Measurements from ENCODE around the gene ST3GAL5.

The ST3GAL5 gene

GRCh38 chr2:85813211-85813981, 75.4 kb downstream of the ST3GAL5 start:
- Histone ChIP-seq H3K4me1 (ENCODE audit: control insufficient read depth, insufficient read depth, low read length) (peaks cover 15% of the 10 kb centered on the region), H3K9ac (ENCODE audit: low read length) (no peak overlapping the region), H3K4me3 (ENCODE audit: low read length) (no peak overlapping the region), H3K9me3 (ENCODE audit: control insufficient read depth, low read length) (no peaks in the 10 kb centered on the region), H3K27me3 (ENCODE audit: control insufficient read depth, insufficient read depth, low read length) (peaks cover 6% of the 10 kb centered on the region), H3K36me3 (ENCODE audit: control insufficient read depth, insufficient read depth, low read length) (no peaks in the 10 kb centered on the region)

DNA sequence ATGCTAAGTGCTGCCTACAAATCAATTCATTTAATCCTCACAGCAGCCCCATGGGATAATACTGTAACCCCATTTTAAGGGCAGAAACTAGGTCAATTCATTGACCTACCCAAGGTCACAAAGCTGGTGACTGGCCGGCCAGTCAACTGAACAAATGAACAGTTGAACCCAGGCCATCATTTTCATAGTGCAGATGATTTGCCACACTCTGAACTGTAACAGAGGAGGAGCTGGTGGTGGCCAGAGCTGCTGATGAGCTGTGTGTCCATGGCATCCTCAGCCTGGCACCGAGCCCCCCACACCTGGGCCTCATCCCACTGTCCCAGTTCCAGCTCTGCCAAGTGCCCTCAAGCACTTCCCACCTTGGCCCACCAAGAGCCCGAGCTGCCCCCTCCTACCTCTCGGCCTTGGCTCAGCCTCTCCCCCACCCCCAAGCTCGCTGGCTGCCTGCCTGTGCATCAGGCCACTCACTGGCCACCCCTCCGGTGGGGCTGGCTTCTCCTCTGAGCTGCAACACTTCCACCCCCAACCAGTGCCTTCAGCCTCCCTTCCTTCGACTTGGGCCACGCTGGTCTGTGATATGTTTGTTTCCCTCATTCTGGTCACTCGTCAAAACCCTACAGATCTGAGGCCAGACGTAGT, 76.6 kb downstream of the ST3GAL5 start:
- Histone ChIP-seq H3K9me3 (ENCODE audit: control insufficient read depth, low read length) (no peaks in the 10 kb centered on the region), H3K4me1 (ENCODE audit: control insufficient read depth, insufficient read depth, low read length) (peaks cover 15% of the 10 kb centered on the region), H3K4me3 (ENCODE audit: low read length) (no peak overlapping the region), H3K9ac (ENCODE audit: low read length) (no peak overlapping the region), H3K36me3 (ENCODE audit: control insufficient read depth, insufficient read depth, low read length) (no peaks in the 10 kb centered on the region), H3K27me3 (ENCODE audit: control insufficient read depth, insufficient read depth, low read length) (no peaks in the 10 kb centered on the region)

- peaks cover 15% of the 10 kb centered on the region for H3K4me1 ChIP-seq (ENCODE audit: control insufficient read depth, insufficient read depth, low read length)
- H3K4me3 ChIP-seq (ENCODE audit: low read length) = no peak overlapping the region
- H3K27me3 ChIP-seq (ENCODE audit: control insufficient read depth, insufficient read depth, low read length) = no peaks in the 10 kb centered on the region
- no peaks in the 10 kb centered on the region for H3K36me3 ChIP-seq (ENCODE audit: control insufficient read depth, insufficient read depth, low read length)
- peak overlapping the region; percentile 17 for H3K9ac ChIP-seq (ENCODE audit: low read length)
- H3K9me3 ChIP-seq (ENCODE audit: control insufficient read depth, low read length) = no peaks in the 10 kb centered on the region
These were observed 77.4 kb downstream of the ST3GAL5 start for GRCh38 chr2:85811180-85812093.

- Histone ChIP-seq H3K9me3 (ENCODE audit: control insufficient read depth, low read length) (no peaks in the 10 kb centered on the region), H3K9ac (ENCODE audit: low read length) (no peak overlapping the region), H3K27me3 (ENCODE audit: control insufficient read depth, insufficient read depth, low read length) (no peaks in the 10 kb centered on the region), H3K4me1 (ENCODE audit: control insufficient read depth, insufficient read depth, low read length) (peaks cover 22% of the 10 kb centered on the region), H3K4me3 (ENCODE audit: low read length) (no peak overlapping the region), H3K36me3 (ENCODE audit: control insufficient read depth, insufficient read depth, low read length) (no peaks in the 10 kb centered on the region)
These were observed 78.2 kb downstream of the ST3GAL5 start for GRCh38 chr2:85810371-85811179.

DNA sequence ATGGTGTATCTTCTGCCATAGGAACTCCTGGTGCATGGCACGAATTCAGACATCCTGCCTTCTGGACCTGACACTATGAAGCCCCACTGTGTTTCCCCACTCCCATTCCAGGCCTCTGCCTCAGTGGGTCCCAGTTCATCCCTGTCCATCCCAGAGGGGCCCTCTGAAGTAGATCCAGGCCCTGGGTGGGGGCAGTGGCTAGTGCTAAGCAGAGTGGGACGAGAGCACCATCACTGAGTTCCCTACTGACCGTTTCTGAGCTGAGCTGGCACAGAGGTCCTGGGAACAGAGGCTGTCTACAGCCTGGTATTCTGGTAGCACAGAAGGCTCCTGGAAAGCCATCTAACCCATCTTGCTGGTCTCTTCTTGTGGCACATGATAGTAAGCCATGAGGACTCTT, 81.0 kb downstream of the ST3GAL5 start:
- Histone ChIP-seq H3K36me3 (ENCODE audit: control insufficient read depth, insufficient read depth, low read length) (no peaks in the 10 kb centered on the region), H3K27me3 (ENCODE audit: control insufficient read depth, insufficient read depth, low read length) (no peaks in the 10 kb centered on the region), H3K9ac (ENCODE audit: low read length) (no peak overlapping the region), H3K4me1 (ENCODE audit: control insufficient read depth, insufficient read depth, low read length) (peaks cover 22% of the 10 kb centered on the region), H3K4me3 (ENCODE audit: low read length) (no peak overlapping the region), H3K9me3 (ENCODE audit: control insufficient read depth, low read length) (no peaks in the 10 kb centered on the region)

DNA sequence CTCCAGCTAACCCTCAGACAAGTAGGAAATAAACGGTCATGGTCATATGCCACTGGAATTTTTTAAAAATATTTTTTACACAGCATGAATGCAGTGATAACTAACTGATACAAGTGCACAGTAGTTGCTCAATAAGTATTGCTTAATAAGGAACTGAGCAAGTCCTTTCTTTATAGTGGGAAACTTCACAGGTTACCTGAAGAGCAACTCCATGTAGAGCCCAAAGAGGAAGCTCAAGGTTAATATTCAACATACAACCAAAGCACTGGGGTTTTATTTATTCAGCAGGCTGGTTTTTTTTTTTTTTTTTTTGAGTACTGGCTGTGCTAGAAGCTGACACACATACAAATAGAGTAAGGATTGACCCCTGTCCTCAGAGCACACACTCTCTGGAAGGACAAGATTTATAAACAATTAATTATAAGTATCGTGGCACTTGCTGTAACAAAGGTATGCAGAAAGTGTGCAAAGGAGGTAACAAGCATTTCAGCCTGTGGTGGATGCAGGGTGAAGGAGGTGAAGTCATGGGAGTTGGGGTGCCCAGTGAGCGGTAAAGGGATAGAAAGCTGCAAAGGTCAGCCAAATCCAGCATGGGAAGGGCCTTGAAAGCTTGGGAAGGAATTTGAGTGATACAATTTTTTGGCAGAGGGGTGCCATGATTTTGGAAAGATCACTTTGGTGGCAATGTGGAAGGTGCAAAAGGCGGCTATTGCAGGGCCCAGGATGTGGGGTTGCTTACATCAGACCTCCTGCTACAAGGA, 82.3 kb downstream of the ST3GAL5 start:
- Histone ChIP-seq H3K4me1 (ENCODE audit: control insufficient read depth, insufficient read depth, low read length) (peaks cover 18% of the 10 kb centered on the region), H3K36me3 (ENCODE audit: control insufficient read depth, insufficient read depth, low read length) (no peaks in the 10 kb centered on the region), H3K9ac (ENCODE audit: low read length) (no peak overlapping the region), H3K27me3 (ENCODE audit: control insufficient read depth, insufficient read depth, low read length) (no peaks in the 10 kb centered on the region), H3K9me3 (ENCODE audit: control insufficient read depth, low read length) (no peaks in the 10 kb centered on the region), H3K4me3 (ENCODE audit: low read length) (no peak overlapping the region)

- Histone ChIP-seq H3K9me3 (ENCODE audit: control insufficient read depth, low read length) (no peaks in the 10 kb centered on the region), H3K4me3 (ENCODE audit: low read length) (no peak overlapping the region), H3K36me3 (ENCODE audit: control insufficient read depth, insufficient read depth, low read length) (no peaks in the 10 kb centered on the region), H3K27me3 (ENCODE audit: control insufficient read depth, insufficient read depth, low read length) (no peaks in the 10 kb centered on the region), H3K4me1 (ENCODE audit: control insufficient read depth, insufficient read depth, low read length) (peaks cover 7% of the 10 kb centered on the region), H3K9ac (ENCODE audit: low read length) (no peak overlapping the region)
These were observed 84.2 kb downstream of the ST3GAL5 start for GRCh38 chr2:85804583-85804982.

DNA sequence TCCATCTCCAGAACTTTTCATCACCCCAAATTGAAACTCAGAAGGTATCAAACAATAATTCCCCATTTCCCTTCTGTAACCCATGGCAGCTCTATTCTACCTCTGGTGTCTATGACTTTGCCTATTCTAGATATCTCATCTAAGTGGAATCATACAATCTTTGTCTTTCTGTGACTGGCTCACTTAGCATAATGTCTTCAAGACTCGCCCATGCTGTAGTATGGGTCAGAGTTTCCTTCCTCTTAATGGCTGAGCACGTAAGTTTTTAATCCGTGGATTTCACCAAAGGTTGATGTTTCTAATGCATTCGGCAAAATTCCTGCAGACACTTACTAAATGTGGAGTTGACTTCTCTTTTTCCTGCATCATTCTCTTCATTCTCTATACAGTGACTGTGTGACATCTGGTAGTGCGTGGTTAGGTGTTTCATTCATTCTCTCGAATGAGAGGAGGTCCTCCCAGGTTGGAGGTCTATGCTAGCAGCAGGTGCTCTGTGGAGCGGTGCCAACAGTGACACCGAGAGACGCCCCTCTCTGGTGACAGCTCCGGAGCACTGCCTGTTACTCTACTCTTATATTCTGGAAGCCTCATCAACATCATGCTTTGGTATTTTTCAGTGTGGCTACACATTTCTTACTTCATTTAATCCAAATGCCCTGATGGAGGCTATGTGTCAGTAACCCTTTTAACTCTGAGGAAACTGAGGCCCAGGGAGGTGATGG, 84.9 kb downstream of the ST3GAL5 start:
- H3K4me3 ChIP-seq (ENCODE audit: low read length) = no peak overlapping the region
- H3K9ac ChIP-seq (ENCODE audit: low read length) = no peak overlapping the region
- H3K27me3 ChIP-seq (ENCODE audit: control insufficient read depth, insufficient read depth, low read length) = no peaks in the 10 kb centered on the region
- H3K4me1 ChIP-seq (ENCODE audit: control insufficient read depth, insufficient read depth, low read length) = peaks cover 7% of the 10 kb centered on the region
- H3K36me3 ChIP-seq (ENCODE audit: control insufficient read depth, insufficient read depth, low read length) = no peaks in the 10 kb centered on the region
- no peaks in the 10 kb centered on the region for H3K9me3 ChIP-seq (ENCODE audit: control insufficient read depth, low read length)

GRCh38 chr2:85802354-85803103, 86.3 kb downstream of the ST3GAL5 start:
- H3K9me3 ChIP-seq (ENCODE audit: control insufficient read depth, low read length) = no peaks in the 10 kb centered on the region
- H3K36me3 ChIP-seq (ENCODE audit: control insufficient read depth, insufficient read depth, low read length) = no peaks in the 10 kb centered on the region
- H3K4me3 ChIP-seq (ENCODE audit: low read length) = no peak overlapping the region
- H3K4me1 ChIP-seq (ENCODE audit: control insufficient read depth, insufficient read depth, low read length) = peaks cover 7% of the 10 kb centered on the region
- no peaks in the 10 kb centered on the region for H3K27me3 ChIP-seq (ENCODE audit: control insufficient read depth, insufficient read depth, low read length)
- H3K9ac ChIP-seq (ENCODE audit: low read length) = no peak overlapping the region

- H3K4me1 ChIP-seq (ENCODE audit: control insufficient read depth, insufficient read depth, low read length) = peaks cover 7% of the 10 kb centered on the region
These were observed 86.9 kb downstream of the ST3GAL5 start for GRCh38 chr2:85801871-85802270.

More at GRCh38 chr2:85801871-85802270, 86.9 kb downstream of the ST3GAL5 start:
- no peak overlapping the region for H3K4me3 ChIP-seq (ENCODE audit: low read length)
- no peaks in the 10 kb centered on the region for H3K9me3 ChIP-seq (ENCODE audit: control insufficient read depth, low read length)
- no peaks in the 10 kb centered on the region for H3K36me3 ChIP-seq (ENCODE audit: control insufficient read depth, insufficient read depth, low read length)
- no peaks in the 10 kb centered on the region for H3K27me3 ChIP-seq (ENCODE audit: control insufficient read depth, insufficient read depth, low read length)
- H3K9ac ChIP-seq (ENCODE audit: low read length) = no peak overlapping the region

Data from mucosa of stomach (tissue), 1 donor.